Measurements from ENCODE around the gene C2orf76.
"Not testable (repeated sequence)": the region's sequence is repeated elsewhere in the genome, so short reads cannot be mapped to it uniquely, and the experiment has no call there.

Gene C2orf76

DNA sequence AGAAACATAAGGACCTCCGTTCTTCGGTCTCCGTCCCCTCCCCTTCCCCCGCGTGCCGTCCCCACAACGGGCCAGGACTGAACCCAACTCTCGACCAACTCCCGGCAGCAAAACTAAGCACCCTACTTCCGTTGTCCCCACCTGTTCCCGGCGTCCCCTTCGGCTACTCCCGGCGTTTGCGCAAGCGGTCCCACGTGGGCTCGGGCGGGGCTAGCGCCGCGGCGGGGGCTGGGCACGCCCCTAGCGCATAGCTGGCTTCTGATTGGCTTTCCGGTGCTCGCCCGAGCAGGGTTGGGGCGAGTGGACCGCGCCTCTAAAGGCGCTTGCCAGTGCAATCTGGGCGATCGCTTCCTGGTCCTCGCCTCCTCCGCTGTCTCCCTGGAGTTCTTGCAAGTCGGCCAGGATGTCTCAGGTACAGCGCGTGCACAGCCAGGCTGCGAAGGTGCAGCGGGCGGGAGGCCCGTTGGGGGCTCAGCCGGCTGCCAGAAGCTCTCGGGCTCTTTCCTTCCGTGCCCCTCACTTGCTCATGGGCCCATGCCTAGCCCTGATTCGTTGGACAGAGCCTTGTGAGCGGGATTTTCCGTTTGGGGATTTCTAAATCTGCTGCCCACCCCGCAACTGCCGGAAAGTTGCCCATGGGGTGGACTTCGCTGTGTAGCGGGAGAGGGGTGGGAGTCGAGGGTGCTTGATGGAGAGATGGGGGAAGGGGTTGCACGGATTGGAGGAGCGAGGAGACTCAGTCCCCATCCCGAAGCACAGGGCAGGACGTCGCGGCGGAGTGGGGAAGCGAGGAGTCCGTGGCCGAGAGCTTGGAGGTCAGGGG, at the start of gene C2orf76, which contains the start of gene DBI:
Gene C2orf76, minus strand, starts transcription at position 186 of the 823 bp plus-strand sequence. CDS start 26,875 bp downstream, outside the sequence.
Gene DBI, plus strand, starts transcription at position 329 of the 823 bp plus-strand sequence. Its CDS starts 75 bp downstream, at position 404.
- DNase-seq (ENCODE audit: low spot score) = peak; percentile 96

DNA sequence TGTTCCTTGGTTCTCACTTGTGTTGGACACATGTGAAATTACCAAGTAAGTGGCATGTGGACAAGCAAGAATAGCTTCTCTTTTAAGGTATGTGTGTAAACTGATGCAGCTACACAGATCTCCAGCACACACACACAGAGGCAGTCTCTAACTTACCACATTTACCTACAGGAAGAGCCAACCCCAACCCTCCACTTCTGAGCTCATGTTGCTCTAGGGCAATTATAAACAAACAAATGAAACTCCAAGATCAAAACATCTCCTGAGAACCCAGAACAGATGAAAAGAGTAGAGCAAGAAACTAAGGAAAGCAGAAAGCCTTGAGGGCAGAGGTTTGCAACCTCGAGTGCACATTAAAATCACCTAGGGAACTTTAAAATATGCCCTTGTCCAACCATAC, 49.0 kb upstream of the C2orf76 start:
- no peak for DNase-seq (ENCODE audit: low spot score)

DNA sequence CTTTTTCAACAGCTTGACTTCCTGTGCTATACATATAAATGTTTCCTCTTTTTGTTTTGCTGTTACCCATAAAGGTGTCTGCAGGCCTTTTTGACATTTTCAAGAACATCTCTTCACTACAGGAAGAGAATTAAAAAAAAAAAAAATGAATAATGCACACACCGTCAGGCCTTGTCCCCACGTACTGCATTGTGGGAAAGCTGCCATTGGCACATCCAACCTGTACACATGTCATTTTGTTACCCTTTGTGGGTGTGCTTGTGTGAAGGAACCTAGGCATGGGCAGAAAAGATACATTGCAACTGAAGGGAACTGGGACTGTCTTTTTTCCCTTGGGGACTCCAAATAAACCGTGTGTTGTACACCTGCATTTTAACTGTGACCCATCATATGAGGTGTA, 48.3 kb upstream of the C2orf76 start:
- no peak for DNase-seq (ENCODE audit: low spot score)

DNA sequence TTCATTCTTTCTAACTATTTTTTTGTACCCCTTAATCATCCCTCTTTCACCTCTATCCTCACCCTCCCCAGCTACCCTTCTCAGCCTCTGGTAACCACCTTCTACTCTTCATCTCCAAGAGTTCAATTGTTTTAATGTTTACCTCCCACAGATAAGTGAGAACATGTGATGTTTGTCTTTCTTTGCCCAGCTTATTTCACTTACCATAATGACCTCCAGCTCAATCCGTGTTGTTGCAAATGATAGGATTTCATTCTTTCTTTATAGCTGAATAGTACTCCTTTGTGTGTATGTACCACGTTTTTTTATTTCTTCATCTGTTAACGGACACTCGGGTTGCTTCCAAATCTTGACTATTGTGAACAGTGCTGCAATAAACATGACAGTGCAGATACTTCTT, 42.9 kb upstream of the C2orf76 start:
- DNase-seq (ENCODE audit: low spot score) = no peak

DNA sequence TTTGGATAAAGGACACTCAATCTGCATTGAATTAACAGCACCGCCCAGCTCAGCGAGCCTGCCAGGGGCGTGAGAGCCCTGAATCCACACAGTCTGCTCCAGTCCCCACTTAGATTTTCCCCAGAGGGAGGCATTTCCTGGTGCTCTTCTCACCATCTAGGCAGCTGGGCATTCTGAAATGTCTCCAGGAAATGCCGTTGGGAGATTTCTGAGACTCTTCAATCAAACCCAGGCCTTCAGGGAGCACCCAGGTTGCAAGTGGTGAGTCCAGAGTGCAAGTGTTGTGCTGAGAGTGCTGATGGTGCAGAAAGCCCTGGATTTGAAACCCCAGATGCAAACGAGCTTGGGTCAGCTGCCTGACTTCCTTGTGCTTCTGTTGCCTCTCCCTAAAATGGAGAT, 41.6 kb upstream of the C2orf76 start:
- DNase-seq (ENCODE audit: low spot score) = no peak

DNA sequence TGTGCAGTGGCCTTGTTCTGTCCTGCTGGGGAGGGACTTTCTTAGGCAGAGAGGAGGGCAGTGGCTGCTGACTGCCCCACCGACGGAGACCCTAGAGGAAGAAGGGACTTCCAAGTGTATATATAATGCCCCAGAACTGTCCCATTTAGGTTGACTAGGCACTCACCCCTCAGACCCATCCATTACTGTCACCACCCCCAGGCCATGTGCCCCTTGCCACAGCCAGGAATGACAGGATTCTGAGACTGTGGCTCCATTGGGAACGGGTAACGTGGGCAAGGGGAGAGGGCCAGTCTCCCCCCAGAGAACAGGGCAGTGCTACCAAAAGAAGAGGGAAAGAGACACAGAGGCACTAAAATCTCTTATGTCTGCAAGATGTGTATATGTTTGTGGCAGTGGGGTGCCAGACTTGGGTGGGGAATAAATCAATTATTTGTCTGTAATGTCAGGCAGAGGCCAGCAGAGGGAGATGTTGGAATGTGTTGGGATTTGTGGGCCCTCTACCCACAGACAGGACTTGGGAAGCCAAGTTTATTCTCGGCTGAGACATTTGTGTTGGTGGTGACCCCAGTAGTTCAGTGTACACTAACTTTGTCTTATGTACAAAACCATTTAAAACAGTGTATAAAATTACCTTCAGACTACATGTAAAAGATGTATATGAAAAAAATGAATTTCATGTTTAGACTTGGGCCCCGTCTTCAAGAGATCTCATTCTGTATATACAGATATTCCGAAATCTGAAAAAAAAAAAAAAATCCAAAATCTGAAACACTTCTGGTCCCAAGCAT, 41.0 kb upstream of the C2orf76 start:
- DNase-seq (ENCODE audit: low spot score) = peak; percentile 46

DNA sequence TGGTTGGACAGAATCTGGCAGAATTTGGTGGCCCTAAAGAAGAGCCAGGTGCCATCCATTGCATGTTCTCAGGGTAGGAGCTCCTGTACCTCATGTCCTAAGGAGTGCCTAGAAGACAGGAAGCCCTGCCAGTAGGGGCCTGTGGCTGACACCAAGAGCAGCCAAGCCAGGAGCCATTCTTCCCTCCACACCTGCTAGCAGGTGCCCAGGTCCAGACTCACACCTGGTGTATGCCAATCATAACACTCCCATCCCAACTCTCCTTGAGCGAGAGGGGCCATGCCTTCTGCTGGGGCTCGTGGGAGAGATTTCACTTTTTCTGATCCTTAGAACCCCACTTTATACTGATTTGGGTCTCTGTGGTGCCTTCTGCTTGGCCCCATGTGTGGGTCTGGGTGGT, 38.5 kb upstream of the C2orf76 start:
- DNase-seq (ENCODE audit: low spot score) = no peak

DNA sequence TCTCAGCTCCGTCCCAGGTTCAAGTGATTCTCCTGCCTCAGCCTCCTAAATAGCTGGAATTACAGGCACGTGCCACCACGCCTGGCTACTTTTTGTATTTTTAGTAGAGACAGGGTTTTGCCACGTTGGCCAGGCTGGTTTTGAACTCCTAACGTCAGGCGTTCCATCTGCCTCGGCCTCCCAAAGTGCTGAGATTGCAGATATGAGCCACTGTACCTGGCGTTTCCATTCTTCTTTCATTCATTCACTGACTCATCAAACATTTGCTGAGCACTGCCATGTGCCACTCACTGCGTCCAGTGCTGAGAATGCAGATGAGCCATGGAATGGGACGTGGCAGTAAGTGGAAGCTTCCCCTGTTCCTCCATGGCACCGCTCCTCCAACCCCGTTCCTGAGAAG, 37.0 kb upstream of the C2orf76 start:
- DNase-seq (ENCODE audit: low spot score) = not testable (repeated sequence)

DNA sequence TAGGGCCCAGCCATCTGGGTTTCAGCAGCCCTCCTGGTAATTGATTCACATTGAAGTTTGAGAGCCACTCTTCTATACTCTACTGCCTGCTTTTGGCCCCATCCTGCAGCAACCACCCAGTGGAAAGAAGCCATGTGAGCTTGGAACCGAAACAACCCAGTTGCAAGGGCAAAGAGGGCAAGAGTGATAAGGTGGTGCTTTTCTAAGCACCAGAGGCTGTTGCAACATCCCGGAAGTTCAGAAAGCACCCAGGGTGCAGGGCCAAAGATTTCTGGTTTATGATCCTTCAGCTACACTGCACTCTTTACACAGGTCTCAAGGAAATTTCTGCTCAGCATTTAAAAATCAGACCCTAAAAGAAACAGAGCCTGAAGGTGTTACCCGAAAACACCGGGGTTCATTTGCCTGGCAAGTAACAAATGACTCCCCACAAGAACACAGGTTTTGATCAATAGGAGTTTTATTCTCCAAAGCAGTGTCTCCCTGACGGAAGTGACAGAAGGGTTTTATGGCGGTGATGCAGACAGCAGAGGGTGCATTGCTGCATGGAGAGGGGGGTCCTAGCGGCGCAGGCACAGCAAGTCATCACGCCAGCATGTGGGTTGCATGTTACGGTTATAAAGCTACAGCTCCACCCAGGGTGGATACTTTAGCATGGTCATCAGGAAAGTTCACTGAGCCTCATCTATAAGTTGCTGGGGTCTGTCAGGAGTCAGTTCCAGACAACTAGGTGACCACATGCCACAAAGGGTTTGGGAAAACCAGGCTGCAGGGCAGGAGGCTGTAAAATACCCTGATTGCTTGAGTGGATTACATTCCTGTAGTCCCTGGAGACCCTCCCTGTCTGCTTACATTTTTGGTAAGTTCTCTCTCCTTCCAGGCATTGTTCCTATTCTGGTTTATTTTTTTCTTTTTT, 36.3 kb upstream of the C2orf76 start:
- DNase-seq (ENCODE audit: low spot score) = no peak

DNA sequence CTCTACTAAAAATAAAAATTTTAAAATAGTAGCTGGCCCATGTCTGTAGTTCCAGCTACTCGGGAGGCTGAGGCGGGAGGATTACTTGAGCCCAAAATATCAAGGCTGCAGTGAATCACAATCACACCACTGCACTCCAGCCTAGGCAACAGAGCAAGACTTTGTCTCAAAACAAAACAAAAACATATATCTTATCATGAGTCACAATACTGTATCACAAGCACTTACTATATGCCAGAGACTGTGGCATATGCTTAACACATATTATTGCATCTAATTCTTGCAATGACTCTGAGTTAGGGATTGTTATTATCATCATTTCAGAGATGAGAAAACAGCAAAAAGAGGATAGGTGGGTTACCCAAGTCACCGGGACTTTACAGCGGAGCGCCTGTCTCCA, 35.5 kb upstream of the C2orf76 start:
- DNase-seq (ENCODE audit: low spot score) = no peak

DNA sequence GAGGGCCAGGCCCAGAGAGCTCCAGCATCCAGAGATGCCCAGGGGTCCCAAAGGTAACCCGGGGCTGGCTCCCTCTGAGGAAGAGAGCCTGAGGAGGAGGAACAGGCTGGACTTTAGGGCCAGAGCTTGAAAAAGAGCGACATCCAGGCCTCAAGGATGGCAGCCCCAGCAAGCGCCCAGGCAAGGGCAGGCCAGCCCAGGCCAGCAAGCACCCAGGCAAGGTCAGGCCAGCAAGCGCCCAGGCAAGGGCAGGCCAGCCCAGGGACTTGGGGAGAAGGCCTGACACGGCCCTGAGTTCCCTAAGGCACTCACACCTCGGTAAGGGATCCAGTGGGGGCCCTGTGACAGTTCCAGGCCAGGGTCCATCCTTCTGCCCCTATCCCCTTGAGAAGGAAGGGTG, 30.6 kb upstream of the C2orf76 start:
- no peak for DNase-seq (ENCODE audit: low spot score)

DNA sequence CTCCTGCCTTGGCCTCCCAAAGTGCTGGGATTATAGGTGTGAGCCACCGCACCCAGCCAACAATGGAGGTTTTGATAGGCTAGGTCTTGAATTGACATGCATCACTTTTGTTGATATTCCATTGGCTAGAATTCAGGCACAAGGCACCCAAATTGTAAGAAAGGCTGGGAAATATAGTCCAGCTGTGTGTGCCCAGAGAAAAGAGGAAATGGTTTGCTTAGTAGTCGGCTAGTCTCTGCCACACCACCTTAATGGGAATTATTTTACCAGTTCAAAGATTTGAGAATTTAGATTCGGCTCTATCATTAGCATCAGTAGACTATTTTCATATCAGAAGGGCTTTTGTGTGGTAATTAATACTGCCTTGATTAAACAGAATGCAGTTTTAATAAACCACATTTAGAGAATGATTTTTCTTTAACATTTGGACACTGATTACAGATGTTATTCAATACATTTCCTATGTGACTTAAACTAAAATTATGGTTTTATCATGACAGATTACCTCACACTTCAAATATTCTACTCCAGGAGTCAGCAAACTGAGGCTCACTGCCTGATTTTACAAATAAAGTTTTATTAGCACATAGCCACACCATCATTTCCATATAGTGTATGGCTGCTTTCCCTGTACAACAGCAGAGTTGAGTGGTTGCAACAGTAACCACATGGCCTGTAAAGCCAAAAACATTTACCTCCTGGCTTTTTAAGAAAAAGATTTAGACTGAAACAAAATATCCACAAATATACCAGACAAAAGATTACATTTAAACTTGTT, 27.5 kb upstream of the C2orf76 start:
- no peak for DNase-seq (ENCODE audit: low spot score)

DNA sequence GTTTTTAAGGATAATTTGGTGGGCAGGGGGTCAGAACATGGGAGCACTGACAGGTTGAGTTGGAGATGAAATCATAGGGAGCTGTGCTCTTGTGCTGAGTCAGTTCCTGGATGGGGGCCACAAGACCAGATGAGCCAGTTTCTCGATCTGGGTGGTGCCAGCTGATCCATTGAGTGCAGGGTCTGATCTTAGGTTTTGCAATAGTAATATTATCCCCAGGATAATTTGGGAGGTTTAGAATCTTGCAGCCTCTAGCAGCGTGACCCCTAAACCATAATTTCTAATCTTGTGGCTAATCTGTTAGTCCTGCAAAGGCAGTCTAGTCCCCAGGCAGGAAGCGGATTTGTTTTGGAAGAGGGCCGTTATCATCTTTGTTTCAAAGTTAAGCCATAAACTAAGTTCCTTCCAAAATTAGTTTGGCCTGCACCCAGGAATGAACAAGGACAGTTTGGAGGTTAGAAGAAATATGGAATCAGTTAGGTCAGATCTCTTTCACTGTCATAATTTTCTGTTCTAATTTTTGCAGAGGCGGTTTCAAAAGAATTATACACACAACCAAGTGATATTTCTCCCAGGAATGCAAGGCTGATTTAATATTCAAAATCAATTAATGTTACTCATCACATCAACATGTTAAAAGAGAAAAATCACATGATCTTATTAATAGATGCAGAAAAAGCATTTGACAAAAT, 23.1 kb upstream of the C2orf76 start:
- no peak for DNase-seq (ENCODE audit: low spot score)

DNA sequence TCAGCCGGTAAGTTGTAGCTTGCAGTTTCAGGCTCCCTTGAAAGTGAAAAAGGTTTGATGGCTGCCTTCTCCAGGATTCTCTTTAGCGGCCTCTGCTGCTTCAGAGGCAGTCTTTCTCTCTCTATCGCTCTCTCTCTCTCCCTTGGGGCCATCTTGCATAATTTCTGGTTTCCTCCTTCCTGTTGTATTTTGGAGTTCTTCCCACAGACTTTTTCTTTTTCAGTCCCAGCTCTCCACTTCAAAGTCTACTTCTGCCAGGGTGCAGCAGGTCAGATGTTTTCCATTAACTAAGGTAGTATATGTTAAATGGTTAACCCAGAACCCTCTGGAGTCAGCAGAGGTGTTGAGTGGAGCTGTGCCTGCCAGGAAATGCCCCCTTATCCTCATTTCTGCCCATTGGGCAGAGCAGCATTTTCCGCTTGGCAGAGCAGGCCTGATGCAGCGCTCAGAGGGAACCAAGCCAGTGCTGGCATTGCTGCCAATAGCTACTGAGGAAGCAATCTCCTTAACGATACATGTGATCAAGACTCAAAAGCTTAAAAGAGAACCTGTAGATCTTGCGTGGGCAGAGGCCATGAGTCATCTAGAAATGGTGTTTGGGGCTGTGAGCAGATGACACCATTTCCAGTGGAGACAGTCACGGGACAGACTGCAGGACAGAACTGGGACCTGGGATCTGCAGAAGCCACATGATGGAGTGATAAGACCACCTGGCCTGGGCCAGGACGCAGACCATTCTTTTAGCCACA, 20.9 kb upstream of the C2orf76 start:
- no peak for DNase-seq (ENCODE audit: low spot score)

DNA sequence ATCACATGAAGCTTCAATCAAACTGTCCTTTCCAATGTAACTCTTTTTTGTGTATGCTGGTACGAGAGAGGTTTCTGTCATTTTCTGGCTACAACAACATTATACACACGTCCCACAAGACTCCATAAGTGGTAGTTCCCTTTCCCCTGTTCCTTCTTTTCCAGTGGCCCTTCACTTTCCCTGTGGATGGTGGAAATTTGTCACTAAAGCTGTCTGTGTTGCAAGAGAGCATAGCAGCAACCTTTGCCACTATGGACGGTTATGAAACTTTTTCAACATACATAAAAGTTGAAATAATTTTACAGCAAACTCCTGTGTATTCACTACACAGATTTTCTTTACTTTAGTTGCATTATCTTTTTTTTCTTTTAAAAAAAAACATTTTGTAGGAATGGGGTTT, 18.8 kb upstream of the C2orf76 start:
- DNase-seq (ENCODE audit: low spot score) = no peak

DNA sequence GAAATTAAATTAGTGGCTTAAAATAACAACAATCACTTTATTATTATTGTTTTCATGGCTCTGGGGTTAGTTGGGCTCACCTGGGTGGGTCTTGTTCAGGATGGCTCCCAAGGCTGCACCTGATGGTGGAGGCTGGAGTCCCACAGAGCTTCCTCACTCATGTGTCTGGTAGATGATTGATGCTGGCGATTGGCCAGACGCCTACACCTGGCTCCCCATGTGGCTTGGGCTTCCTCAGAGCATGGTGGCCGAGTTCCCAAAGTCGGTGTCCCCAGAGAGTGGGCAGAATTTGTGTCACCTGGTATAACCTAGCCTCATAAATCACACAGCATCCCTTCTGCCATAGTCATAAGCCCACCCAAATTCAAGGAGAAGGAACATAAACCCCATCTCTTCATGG, 18.3 kb upstream of the C2orf76 start:
- no peak for DNase-seq (ENCODE audit: low spot score)

DNA sequence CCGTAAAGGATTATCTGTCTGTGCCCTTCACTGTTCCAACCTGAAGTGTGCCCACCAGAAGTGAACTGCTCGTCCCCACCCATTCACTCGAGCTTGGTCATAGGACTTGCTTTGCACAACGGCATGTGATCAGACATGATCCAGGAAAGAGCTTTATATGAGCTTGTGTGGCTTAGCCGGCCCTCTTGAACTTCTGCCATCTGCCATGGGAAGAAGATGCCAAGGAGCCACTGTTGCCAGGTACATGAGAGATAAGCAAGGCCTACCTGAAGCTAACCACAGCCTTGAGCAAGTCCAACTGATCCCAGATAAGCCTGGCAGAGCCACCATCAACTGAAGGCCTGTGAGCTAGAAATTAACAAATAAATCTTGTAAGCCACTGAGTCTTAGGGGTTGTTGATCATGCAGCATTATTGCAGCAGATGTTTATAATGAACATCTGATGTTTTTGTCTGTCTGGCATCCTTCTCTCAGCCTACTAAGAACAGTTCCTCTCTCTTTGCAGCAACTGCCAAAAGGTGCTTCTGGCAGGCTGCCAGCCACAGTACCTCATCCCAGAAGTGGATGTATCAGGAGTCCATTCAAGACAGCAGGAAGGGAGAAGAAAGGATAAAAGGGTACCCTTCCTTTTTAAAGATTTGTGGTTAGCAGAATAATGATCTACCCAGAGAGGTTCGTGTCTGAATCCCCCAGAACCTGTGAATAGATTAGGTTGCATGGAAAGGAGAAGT, 16.9 kb upstream of the C2orf76 start:
- no peak for DNase-seq (ENCODE audit: low spot score)

DNA sequence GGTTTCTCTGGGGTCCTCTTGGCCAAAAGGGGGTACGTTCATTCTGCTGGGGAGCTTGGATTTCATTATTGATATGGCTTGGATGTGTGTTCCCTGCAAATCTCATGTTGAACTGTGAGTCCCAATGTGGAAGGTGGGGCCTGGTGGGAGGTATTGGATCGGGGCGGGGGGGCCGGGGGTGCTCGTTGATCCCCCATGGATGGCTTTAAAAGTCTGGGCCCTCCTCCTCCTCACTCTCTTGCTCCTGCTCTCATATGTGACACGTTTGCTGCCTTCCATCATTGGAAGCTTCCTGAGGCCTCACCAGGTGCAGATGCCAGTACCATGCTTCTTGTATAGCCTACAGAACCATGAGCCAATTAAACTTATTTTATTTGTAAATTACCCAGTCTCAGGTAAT, 11.9 kb upstream of the C2orf76 start:
- DNase-seq (ENCODE audit: low spot score) = no peak

DNA sequence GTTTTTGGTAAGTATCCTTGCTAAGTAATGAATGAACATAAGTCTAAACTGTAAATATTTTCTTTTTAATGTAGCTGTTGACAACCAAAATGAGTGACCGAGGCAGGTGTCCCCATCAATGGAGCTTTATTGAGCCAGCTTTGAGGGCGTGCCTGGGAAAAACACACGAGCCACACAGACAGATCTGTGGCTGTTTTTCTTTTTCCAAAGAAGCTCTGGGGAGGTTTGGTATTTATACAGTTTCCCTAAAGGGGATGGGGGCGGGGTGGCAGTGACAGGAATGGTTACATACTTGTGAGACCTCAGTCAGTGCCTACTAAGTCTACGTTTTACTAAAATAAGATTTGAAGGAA, 11.3 kb upstream of the C2orf76 start:
- DNase-seq (ENCODE audit: low spot score) = no peak

All from hematopoietic multipotent progenitor cell treated with erythropoietin and hydrocortisone succinate and interleukin-3 and kit ligand, for 15 days (in vitro differentiated cells).